Measurements from ENCODE around the gene CCDC30.
"Not testable (repeated sequence)": the region's sequence is repeated elsewhere in the genome, so short reads cannot be mapped to it uniquely, and the experiment has no call there.

CCDC30 gene

DNA sequence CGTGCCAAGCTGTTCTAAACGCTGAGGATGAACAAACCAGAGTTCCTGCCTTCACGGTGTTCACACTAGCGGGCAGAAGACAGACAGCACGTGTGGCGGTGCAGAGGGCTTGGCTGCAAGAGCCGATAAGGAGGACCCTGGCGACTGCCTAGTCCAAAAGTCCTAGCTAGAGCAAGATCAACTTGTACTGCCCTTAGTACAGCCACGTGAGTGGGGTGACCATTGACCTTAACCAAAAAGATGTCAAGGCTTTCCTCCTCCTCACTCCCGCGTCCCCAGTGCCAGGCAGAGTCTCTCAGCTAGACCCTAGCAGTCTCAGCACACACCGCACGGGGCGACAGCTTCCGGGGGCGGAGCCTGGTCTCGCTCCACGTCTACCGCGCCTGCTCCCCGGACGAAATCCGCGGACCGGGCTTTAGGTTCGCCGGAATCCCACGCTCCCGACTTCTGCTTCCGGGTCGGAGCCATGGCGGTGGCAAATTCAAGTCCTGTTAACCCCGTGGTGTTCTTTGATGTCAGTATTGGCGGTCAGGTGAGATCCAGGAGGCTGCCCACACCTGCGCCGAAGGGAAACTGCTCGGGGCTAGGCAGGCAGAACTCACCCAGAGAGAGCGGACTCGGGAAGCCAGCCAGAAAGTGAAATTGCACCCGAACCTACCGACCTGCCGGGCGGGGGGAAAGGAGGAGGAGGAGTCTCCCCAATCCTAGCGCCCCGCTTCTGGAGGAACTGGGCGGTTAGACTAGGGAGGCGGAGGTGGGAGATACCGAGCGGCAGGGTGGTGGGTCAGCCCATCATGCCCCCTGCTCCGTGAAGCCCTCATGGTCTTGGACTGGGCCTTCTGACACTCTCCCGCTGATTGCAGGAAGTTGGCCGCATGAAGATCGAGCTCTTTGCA is 195.1 kb downstream of the CCDC30 start, which contains the start of gene PPIH:
PPIH (plus strand) TSS at position 443 of the 896 bp plus-strand sequence; CDS start at position 467, 24 bp downstream.
- peak; percentile 82 for DNase-seq (ENCODE audit: low read depth)

DNA sequence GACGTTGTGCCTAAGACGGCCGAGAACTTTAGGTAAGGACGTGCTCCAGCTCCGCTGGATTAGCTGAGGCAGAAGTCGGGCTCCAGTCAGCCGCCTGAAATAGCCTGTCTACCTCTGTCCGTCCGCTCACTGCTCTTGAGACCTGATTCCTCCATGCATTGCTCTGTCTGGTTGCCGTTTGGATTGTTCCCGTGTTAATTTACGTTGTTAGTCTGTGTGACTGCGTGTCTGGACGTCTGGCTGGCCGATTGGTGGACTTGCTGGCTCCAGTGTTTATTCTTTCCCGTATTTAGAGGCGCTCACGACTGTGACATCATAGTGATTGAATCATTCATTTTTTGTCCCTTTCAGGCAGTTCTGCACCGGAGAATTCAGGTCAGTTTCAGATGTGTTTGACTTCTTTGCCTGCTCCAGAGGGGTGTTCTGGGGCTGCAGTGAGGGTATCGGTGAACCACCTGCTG is 195.8 kb downstream of the CCDC30 start:
- no peak for DNase-seq (ENCODE audit: low read depth)

DNA sequence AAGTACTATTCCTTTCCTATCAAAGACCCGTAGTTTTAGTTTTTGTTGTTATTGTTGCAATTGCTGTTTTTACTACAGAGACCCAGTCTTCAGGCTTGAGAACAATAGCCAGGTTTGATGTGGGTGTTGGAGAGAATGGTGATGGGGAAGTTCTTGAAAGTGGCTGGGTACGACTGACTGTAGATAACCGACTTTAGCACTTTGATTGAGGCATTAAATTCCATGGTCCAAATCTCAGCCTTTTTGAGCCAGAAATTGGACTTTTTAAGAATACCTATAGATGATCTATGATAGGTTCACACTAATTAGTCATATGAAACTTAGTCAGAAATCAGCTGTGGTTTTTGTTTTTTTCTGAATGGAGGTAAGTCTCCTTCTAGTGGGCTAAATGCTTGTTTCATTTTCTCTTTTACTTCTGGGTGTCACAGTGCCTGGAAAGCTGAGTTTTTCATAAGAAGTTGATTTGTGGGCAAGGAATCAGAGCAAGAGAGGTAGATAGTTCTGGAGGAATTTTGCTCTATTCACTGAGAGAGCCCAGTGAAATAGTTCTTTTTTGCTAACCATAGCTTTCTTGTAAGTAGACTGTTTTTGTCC is 197.9 kb downstream of the CCDC30 start:
- DNase-seq (ENCODE audit: low read depth): no peak

DNA sequence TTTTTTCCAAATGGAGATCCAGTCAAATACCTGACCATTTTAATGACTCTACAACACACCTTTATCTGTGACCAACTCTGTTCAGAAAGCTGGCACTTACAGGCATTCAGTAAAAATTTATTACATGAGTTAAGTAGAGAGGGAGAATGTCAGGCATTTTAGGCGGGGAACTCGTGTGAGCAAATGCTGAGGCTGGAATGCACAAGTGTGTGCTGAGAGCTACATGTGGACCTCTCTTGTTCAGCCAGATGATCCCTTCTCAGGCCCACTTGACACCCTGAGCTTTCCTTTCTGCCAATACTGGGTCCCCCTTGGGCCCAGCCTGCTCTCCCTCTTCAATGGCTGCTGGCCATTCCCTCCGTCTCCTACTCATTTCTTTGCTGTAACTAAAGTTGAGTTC is 206.8 kb downstream of the CCDC30 start:
- DNase-seq (ENCODE audit: low read depth): no peak

DNA sequence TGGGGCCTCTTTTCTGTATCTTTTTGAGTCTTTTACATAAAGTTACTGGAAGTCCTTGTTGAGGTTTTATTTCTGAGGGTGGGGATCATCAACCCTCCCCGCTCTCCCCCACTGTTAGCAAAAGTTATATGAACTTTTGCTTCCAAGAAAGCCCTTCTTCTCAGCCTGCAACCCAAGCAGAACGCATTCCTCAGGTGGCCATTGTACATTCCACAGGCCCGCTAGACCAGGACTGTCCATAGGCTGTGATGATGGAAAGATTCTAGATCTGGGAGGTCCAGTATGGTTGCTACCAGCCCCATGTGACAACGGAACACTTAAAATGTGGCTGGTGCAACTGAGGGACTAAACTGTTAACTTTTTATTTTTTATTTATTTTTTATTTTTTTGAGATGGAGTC is 207.3 kb downstream of the CCDC30 start:
- no peak for DNase-seq (ENCODE audit: low read depth)

DNA sequence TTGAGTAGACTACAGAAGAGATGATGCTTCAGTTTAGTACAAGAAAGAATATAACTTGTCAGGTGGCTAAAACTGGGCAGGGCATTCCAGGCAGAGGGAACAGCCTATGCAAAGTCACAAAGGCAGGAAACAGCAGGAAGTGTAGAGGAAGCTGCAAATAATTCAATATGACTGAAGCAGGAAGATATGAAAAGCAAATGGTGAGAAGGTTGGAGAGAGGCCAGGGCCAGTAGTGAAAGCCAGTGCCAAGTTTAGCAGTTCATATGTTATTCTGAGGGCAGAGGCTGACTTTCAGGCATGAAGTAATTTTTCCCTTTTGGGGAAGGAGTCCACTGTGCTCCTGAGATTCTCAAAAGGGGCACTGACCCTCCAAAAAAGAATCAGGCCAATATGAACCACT is 211.1 kb downstream of the CCDC30 start:
- DNase-seq (ENCODE audit: low read depth): no peak

DNA sequence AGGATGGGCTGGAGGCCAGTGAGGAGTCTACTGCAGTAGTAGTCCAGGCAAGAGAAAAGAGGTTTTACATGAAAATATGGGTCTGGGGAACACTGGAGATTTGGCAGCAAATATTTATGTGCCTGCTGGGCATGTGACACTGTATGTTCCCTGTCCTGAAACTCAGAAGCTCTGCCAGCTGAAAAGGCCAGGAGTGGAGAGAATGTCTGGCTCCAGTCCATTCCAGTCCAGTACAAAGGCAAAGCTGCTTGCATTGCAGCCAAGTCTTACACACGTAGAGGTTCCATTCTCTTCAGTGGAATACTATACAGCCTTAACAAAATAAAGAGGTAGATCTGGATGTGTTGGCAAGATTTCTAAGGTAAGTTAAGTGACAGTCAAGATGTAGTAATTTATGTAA is 211.6 kb downstream of the CCDC30 start:
- DNase-seq (ENCODE audit: low read depth): no peak

DNA sequence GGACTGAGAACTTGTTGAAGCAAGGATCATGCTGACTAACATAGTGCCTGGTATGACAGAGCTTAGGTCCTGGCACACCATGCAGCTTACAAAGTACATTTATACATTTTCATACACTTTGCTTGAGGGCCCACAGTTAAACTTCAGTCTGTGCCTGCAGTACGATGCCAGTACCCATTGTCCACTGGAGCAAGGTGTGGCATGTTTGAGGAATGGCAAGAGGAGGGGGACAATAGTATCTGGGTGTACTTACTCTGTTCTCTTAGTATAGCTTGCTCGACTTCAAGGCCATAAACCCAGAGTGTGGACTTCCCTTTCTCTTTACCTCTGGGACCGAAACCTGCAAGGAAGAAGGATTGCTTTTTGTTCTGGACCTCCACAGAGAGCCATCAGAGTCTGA is 212.4 kb downstream of the CCDC30 start:
- DNase-seq (ENCODE audit: low read depth): no peak

DNA sequence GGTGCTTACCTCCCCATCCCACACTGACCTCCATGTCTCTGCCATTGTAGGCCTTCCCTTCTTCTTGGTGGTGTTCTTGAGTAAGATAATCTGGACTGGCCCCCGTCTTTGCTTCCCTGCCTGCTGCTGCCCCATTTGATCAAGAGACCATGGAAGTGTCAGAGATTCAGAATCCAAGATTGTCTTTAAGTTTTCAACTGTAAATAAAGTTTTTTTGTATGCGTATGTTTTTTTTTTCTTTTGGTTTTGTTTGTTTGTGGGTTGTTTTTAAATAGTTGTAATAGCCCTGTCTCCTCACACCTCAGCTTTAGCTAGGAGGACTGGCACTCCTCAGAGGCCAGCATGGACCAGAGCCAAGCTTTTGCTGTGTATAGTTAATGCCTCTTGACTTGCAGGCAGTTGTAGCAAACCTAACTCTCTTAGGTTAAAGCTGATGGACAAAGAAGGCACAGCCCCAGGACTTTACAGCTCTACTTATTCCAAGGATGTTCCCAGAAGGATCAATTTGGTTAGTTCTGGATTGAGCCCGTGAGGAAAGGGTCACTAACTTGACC is 213.5 kb downstream of the CCDC30 start:
- DNase-seq (ENCODE audit: low read depth): no peak

DNA sequence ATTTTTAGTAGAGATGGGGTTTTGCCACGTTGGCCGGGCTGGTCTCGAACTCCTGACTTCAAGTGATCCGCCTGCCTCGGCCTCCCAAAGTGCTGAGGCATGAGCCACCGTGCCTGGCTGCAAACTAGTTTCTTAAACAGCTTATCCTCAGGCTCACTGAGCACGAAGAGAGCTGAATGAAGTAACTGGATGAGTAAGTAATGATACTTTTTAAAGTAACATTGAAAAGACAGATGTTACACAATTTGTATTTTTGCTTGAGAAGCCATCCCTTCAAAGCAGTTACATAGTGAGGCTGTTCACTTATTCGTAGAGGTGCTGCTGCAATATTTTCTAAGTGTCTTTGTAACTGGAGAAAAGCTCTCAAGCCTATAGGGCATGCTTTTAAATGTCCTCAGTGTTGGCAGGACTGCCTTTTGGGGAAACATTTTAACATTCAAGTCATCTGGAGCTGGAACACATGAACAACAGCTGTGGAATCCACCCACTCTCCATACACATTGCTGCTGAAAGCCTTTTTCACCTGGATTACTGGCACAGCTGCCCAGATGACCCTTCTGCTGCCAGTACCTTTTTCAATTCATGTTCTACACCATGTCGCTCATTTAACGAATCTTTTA is 216.4 kb downstream of the CCDC30 start:
- DNase-seq (ENCODE audit: low read depth): no peak

DNA sequence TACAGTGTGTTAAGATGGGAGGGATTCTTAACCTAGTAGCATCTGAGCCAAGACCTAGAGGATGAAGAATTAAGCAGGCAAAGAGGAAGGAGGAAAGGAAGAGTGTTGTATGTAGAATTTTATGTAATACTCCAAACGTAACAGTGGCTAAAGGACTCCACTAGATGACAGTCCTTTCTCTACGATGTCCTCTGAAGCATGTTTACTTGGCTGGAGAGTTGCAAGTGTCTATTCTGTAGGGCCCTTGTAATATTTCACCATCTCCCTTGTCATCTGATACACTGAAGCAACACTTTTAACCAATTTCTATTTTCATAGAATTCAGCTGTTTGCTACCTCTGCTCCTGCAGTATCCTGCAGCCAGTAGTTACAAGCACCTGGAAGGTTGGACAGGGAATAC is 217.0 kb downstream of the CCDC30 start:
- no peak for DNase-seq (ENCODE audit: low read depth)

DNA sequence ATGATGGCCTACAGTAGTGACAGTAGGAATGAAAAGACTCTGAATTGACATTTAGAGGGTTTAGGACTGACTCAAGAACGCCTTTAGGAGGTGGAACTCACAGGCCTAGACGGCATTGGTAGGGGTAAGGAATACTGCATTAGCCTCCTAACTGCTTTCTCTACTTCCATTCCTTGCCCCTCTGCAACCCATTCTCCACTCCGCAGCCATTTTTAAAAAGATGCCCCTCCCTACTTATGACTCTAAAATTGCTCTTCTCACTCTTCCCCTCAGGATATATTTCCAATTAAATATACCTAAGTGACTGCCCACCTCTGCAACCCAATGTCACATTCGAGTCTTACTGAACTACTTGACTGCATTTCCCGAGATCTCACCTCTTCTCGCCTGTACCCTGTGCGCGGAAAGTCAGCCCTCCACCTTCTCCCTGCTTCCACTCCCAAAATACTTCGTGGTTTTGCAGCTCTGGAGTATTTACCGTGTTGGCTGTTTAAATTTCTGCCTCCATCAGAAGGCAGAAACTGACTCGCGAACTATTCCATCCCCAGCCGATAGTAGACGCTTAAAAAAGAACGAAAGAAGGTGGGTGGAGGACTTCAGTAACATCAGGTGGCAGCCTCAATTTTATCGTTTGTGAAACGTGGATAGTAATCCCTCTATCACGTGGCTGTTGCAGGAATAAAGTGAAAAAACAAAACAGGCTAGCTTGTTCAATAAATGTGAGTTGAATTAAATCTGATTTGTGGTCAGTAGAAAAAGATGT is 218.0 kb downstream of the CCDC30 start:
- DNase-seq (ENCODE audit: low read depth): no peak

DNA sequence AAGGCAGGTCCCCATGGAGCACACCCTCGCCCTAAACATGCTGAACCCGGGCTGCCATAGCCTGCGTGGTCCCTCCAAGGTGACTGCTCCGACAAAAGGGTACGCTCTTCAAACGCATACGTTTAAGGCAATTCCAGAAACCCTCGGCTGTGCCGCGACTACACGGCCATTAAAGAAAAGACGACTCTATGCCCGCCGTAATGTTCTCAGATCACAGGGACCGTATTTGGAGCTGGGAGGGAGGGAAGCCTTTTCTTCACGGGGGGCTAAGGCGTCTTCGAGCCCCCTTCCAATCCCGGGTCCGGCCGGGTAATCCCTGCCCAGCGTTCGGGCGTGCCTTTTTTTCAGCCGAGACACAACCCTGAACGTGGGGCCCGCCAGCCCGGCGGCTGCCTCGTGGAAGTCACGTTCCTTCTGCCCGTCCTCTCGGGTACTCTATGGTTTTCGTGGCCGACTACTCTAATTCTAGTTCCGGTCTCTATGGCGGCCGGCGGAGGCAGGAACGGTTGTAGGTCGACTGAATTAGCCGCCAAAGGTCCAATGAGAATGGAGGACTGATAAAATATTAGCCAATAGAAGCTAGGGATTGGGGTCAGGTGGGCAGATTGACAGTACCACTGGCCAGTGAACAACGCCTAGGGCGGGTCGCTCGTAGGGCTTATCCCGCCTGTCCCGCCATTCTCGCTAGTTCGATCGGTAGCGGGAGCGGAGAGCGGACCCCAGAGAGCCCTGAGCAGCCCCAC is 218.8 kb downstream of the CCDC30 start, which contains the start of gene YBX1:
YBX1 (plus strand) TSS at position 678 of the 743 bp plus-strand sequence. CDS start 148 bp downstream, outside the sequence.
- DNase-seq (ENCODE audit: low read depth): peak; percentile 75

DNA sequence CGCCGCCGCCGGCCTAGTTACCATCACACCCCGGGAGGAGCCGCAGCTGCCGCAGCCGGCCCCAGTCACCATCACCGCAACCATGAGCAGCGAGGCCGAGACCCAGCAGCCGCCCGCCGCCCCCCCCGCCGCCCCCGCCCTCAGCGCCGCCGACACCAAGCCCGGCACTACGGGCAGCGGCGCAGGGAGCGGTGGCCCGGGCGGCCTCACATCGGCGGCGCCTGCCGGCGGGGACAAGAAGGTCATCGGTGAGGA is 219.3 kb downstream of the CCDC30 start:
- DNase-seq (ENCODE audit: low read depth): not testable (repeated sequence)

DNA sequence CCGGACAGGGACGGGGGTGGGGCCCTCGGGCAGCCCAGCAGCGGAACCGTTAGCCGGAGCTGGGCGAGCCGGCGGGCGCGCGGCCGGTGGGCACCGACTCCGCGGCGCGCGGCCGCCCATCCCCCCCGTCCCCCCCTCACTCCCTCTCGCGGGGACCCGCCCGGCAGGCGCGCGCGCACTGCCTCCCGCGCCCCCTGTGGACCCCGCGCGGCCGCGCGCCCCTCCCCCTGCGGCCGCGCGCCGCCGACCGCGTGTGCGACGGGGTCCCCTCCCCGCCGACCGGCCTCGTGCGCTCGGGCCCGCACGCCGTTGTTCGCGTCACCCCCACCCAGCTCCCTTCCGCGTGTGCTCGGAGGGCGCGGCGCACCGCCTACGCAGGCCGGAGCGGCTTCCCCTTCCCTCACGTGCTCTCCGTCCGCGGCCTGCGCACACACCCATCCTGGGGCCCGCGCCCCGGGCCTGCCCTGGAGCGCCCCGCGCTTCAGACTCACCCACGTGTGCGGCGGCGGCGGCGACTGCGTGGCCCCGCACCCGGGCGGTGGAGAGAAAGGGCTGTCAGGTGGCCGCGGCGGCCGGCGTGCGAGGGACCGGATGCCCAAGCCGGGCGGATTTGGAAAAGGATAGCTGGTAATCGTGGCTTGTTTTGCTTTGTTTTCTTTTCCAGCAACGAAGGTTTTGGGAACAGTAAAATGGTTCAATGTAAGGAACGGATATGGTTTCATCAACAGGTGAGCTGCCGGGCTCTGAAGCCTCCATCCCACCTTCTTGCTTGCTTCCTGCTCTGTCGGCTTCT is 219.8 kb downstream of the CCDC30 start:
- peak; percentile 47 for DNase-seq (ENCODE audit: low read depth)

DNA sequence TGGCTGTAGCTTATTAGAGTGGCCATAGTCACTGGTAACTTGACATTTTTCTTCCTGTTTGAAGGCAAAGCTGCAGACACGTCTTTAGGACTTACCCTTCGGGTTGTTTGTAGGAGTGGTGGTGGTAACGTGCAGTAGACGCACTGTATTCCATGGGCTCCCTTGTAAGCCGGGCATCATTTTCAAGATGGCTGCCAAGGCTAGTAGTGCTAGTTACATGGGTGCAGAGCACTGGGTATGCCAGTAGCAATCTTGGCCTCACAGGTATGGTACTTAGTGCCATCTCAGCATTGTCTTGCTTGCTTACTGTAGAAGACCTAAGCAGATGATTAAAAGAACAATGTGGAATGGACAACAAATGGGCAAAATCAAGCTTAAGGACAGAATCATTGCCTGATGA is 221.1 kb downstream of the CCDC30 start:
- DNase-seq (ENCODE audit: low read depth): no peak

DNA sequence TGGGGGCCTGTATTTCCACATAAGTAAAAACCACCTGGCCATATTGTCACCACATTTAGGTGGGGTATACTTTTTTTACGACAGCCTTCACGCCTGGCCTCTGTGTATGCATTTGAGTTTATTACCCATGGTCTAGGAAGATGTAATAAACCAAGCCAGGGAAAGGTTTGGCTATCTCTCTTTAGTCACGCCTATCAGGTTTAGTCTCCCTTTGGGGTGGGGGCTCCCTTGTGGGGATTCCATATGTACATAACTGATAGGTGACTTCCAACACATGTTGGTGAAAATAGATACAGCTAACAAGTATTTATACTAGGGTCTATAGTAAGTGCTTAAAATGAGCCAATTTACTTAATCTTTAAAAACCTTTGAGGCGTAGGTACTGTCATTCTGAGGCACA is 223.3 kb downstream of the CCDC30 start:
- DNase-seq (ENCODE audit: low read depth): no peak

DNA sequence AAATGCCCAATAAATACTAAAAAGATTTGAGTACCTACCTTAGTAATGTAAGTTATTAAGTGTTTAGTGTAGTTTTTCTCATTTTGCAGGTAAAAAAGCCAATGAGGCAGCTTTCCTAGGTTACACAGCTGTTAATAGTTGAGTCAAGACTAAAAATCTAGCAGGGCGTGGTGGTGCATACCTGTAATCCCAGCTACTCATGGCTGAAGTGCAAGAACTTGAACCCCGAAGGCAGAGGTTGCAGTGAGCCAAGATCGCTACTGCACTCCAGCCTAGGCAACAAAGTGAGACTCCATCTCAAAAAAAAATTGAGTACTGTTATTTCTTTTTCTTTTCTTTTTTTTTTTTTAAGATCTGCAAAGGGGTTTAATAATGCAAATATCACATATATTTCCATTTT is 226.8 kb downstream of the CCDC30 start:
- no peak for DNase-seq (ENCODE audit: low read depth)

DNA sequence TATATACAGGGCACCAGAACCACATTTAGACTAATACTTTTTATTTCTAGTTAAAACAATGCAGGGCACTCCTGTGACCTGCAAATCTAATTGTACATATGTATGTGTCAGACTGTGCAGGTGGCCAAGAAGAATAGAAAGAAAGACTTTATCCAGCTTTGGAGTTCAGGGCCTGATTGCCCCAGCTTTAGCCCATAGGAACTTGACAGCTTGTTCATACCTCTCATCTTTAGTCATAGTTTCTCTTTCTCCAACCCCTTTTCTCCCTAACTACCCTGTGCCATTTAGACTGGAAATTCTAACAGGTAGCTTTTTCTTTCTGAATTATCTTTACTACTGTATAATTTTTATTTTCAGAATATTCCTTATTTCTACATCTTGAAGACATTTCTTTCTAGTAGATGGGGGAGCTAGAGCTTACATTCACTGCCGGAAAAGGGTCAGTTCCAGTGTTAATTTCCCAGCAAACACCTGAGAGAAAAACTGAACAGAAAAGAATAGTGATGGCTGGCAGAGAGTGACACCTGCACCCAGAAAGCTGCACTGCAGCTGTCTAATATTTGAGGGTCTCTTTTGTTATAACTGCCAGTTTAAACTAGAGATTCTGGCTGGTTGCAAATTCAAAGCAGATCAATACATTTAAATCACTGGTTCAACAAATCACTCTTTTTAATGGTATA is 227.5 kb downstream of the CCDC30 start:
- DNase-seq (ENCODE audit: low read depth): no peak

DNA sequence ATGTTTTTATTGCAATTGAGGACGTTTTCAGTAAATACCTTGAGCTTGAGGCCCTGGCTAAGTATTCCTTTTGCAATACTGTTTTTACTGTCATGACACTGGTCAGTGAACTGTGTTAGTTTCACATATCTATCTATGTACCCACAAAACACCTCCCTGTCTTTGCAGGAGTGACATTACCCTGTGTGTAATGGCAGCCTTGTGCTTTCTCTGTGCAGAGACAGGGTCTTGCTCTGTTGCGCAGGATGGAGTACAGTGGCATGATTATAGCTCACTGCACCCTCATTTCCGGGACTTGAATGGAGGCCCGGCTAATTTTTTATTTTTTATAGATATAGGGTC is 228.0 kb downstream of the CCDC30 start:
- DNase-seq (ENCODE audit: low read depth): no peak

Data from stimulated activated CD8-positive, alpha-beta memory T cell treated with anti-CD3 and anti-CD28 coated beads, Interleukin-15, amount 100 ng/mL, for 24 hours (primary cell).